GM18508 (cell line): ENCODE results near the gene SSBP3.
"Not testable (repeated sequence)": the region's sequence is repeated elsewhere in the genome, so short reads cannot be mapped to it uniquely, and the experiment has no call there.

Experiments used
- ATAC-seq: cut with Tn5 transposase; IDR thresholded peaks from one replicate; pipeline ENCODE4 v1.9.1; 2021; ENCODE audit warnings: moderate number of reproducible peaks; ENCODE audit not compliant: insufficient read depth, unreplicated experiment

Gene SSBP3

GRCh38 chr1:54233196-54233595 lies 173.0 kb downstream of the SSBP3 start:
- ATAC-seq = not testable (repeated sequence)

DNA sequence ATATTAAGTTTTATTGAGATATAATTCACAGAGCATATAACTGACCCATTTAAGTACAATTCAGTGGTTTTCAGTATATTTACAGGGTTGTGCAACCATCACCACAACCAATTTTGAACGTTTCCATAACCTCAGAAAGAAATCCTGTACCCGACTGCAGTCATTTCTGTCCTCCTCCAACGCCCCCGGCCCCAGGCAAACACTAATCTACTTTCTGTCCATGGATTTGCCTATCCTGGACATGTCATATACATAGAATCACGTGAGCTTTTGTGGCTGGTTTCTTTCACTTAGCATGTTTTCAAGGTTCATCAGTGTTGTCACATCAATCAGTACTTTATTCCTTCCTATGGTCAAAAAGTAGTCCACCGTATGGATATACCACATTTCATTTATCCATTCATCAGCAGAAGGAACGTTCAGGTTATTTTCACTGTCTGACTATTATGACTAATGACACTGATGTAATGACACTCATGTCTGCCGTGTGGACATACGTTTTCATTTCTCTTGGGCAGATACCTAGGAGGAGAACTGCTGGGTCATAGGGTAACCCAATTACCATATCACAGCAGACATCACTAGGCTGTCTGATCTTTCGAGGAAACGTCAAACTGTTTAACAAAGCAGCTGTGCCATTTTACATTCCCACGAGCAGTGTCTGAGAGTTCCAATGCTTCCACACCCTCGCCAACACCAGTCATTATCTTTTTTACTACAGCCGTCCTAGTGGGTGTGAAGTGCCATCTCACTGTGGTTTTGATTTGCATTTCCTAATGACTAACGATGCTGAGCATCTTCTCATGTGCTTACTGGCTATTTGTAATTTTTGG lies 175.5 kb downstream of the SSBP3 start:
- no peak for ATAC-seq

- no peak for ATAC-seq
These were observed 176.8 kb downstream of the SSBP3 start for GRCh38 chr1:54229281-54229891.

DNA sequence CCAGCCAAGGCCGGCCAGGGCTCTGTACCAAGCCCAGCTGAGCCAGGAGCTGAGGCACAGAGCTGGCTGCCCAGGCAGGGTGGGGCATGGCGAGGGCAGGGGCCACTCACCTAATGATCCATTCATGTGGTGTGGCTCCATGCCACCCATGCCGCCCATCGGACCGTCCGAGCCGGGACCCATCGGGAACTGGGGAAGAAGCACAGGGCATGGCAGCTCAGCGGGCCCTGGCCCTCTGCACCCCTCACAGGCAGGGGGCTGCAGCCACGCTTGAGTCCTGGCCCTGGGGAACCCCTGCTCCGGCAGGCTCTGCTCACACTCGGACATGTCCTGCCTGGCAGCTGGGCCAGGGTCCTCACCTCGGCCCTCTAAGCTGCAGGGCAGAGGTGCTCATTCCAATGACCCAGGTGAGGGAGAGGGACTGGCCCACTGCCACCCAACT lies 177.5 kb downstream of the SSBP3 start:
- ATAC-seq = no peak

DNA sequence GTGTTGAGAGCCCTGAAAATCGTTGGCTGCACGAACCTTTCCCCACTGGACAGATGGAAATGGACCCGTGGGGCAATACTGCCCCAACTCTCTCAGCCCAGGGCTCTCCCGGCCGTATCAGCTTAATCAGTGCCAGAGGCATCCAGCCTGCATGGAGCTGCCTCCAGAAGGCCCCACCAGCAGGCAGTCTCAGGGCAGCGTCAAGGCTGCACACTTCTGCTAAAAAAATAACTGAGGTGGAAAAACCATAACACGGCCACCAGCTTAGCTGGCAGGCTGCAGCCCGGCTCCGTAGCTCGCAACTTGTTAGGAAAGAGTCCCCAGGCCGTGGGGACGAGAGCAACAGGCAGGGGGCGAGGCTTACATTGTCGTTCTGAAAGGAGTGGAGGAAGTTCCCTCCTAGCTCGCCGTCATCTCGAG lies 178.3 kb downstream of the SSBP3 start:
- ATAC-seq = no peak

DNA sequence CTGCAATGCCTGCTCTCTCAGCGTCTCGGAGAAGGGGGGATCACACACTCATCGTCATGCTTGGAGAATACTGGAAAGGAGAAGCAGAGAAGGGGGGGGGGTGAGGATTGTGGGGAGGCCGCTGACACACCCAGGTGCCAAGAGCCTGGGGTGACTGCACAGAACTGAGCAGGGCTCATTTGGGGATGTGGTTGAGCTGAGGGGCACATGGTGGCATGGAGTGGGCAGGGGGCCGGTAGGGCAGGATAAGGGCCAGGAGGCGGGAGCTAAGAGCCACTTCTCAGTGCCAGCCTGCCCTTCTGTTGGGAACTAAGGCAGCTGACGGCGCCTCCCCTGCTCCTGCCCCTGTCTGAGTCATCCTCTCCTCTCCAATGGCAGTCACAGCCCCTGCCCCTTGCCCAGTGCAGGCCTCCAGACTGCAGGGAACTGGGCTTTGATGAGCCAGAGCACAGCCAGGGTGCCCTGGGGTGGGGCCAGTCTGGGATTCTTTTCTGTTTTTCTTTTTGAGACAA lies 179.0 kb downstream of the SSBP3 start:
- ATAC-seq = no peak

GRCh38 chr1:54225986-54226559 lies 180.1 kb downstream of the SSBP3 start:
- no peak for ATAC-seq

GRCh38 chr1:54225378-54225777 lies 180.8 kb downstream of the SSBP3 start:
- no peak for ATAC-seq

GRCh38 chr1:54224233-54224632 lies 182.0 kb downstream of the SSBP3 start:
- no peak for ATAC-seq

- ATAC-seq = no peak
These were observed 182.6 kb downstream of the SSBP3 start for GRCh38 chr1:54223441-54224202.

DNA sequence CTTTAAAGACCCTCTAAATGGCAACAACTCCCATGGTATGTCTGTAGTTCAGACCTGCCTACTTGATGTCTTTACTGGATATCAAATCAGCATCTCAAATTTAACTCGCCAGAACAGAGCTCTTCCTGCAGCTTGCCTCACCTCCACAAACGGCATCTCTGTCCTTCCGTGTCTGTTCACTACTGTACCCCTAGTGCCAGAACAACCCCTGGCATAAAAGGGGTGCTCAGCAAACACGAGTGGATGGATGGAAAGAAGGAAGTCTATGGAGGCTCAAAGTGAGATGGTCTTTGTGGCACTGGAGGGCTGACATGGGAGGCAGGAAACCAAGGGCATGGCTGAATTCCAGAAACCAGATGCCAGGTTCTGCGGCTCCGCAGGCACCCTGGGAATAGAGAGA lies 183.5 kb downstream of the SSBP3 start:
- no peak for ATAC-seq

DNA sequence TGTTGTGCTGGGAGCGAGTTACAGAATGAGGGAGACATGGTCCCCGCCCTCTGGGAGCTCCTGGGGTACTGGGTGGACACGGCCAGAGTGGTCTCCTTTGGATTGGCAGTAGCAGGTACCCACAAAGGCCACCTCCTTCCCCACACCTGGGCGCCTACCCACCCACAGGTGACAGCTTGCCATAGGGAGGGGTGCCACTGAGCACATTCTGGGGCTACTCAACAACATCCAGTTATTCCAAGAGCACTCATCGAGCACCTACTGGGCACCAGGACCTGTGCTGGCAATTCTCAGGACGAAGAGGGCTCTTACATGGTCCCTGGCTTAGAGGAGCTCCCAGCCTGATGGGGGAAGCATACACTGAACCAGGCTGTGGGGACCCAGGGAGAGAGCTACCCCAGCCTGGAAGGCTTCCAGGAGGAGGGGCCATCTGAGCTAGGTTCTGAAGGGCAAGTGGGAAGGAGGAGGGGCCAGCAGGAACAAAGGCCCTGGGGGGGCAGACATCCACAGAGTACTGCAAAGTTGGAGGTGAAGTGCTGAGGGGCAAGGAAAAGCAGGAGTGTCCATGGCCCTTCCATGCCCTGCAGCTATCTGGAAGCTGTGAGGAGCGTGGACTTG lies 184.2 kb downstream of the SSBP3 start:
- ATAC-seq = no peak

GRCh38 chr1:54221113-54221834 lies 184.9 kb downstream of the SSBP3 start:
- no peak for ATAC-seq

GRCh38 chr1:54220004-54220811 lies 186.0 kb downstream of the SSBP3 start:
- no peak for ATAC-seq

- no peak for ATAC-seq
These were observed 186.5 kb downstream of the SSBP3 start for GRCh38 chr1:54219688-54220003.

DNA sequence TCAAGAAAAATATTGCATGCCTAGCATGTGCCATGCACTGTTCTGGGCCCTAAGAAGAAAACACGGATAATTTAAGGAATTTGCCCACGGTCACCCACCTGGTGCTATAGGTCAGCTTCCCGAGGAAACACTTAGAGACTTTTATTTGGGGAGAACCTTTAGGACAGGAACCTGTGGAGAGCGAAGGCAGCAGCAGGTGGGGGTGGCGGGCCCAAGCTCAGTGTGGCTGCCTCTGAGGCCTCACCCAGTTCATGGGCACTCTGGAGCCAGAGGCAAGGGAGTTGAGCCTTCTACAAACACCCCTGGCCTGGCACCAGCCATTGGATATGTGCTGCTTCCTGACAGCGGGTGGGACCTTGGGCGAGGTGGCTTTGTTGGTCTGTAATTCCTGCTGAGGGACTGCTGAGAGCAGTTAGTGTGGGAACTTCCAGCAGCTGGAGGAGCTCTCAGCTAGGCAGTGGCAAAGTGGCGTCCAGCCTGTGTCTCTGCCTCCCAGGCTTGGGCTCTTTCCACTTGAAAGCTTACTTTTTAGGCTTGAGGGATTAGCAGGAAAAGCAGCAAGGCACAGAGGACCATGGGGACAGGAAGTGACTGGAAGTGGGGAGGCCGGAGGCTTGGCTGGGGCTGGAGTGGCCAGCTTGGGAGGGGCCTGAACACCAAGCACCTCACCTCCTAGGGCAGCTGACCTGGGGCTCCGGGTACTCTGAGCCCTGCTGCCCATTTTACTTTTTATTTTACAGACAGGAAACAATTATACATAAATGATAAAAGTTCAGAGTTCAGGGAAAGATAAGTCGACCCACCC lies 187.1 kb downstream of the SSBP3 start:
- ATAC-seq = no peak

DNA sequence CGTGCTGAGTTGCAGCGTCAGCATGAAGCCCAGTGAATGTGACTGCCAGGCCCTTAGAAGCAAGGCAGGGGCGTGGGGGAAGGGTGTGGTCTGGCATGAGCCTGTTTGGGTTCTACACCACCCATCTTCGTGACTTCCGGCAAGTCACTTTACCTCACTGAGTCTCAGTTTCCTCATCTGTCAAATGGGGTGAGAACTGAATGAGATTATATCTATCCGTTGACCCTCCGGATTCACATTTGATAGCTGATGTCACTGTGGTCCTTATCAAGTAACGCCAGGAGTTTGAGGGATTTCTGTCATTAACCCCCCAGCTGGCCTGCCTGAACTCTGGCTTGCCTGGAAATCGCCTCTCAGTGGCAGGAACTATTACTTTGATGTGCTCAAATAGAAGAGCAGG lies 190.7 kb downstream of the SSBP3 start:
- ATAC-seq = no peak

- ATAC-seq = no peak
These were observed 193.3 kb downstream of the SSBP3 start for GRCh38 chr1:54212872-54213271.
